IMR-90 (cell line): ENCODE measurements around the gene RNF111. TPM values are rescaled to one million over a fixed set of nuclear protein-coding genes. Genes with fewer than 3 reads are reported as not detected.

Experiments used
- ATAC-seq: fragments of 200-7000 bp; cut with Tn5 transposase; 2 replicates; pipeline ENCODE4 v1.9.1; 2020; ENCODE audit warnings: low read depth, mild to moderate bottlenecking, moderate library complexity
- BruUV-seq: library from RNA; stranded (reverse); fragments of 400-500 nt; replicated peaks from 2 replicates; lab custom pipeline; 2021; lab: Mats Ljungman, UMichigan
- CTCF ChIA-PET: fragments of 300-600 bp; formaldehyde crosslinking; extraction: SDS; loops from one replicate; lab custom pipeline; 2021; ENCODE audit warnings: antibody characterized with exemption; lab: Yijun Ruan, JAX
- POLR2A ChIA-PET: fragments of 300-600 bp; sonication (Branson Sonifier 250); formaldehyde crosslinking; loops from one replicate; lab custom pipeline; 2022; ENCODE audit warnings: antibody characterized with exemption; ENCODE audit not compliant: unreplicated experiment; lab: Charles Lee
- DNase-seq: peaks from one replicate; pipeline ENCODE4 v3.0.0; 2013
- H2AFZ ChIP-seq: replicated peaks from 2 replicates; pipeline ENCODE3; 2013; ENCODE audit warnings: low read length, mild to moderate bottlenecking; ENCODE audit not compliant: poor library complexity
- H2AK5ac ChIP-seq: 2 replicates; pipeline ENCODE4 v1.6.1; 2013; ENCODE audit warnings: low read depth, low read length, inconsistent platforms
- H2AK9ac ChIP-seq: replicated peaks from 2 replicates; pipeline ENCODE3; 2013; ENCODE audit warnings: mild to moderate bottlenecking, low read depth, low read length, moderate library complexity; ENCODE audit not compliant: poor library complexity
- H2BK120ac ChIP-seq: 2 replicates; pipeline ENCODE4 v1.6.1; 2013; ENCODE audit warnings: low read depth, low read length, inconsistent platforms
- H2BK15ac ChIP-seq: 3 replicates; pipeline ENCODE4 v1.6.1; 2013; ENCODE audit warnings: low read depth, low read length, inconsistent platforms
- H2BK20ac ChIP-seq: 2 replicates; pipeline ENCODE4 v1.6.1; 2013; ENCODE audit warnings: low read depth, mild to moderate bottlenecking, inconsistent platforms, low read length, moderate library complexity
- H2BK5ac ChIP-seq: 2 replicates; pipeline ENCODE4 v1.6.1; 2013; ENCODE audit warnings: mild to moderate bottlenecking, low read depth, low read length, inconsistent platforms; ENCODE audit not compliant: poor library complexity, severe bottlenecking
- H3K14ac ChIP-seq: replicated peaks from 2 replicates; pipeline ENCODE4 v1.6.1; 2013; ENCODE audit warnings: low read depth, low read length, inconsistent platforms
- H3K18ac ChIP-seq: 2 replicates; pipeline ENCODE4 v1.6.1; 2013; ENCODE audit warnings: low read depth, low read length, control low read depth
- H3K23ac ChIP-seq: 2 replicates; pipeline ENCODE4 v1.6.1; 2013; ENCODE audit warnings: low read depth, low read length, inconsistent platforms
- H3K27ac ChIP-seq: 2 replicates; pipeline ENCODE4 v1.5.1; 2013; ENCODE audit warnings: mild to moderate bottlenecking, control low read depth, low read length; ENCODE audit not compliant: insufficient read depth
- H3K27me3 ChIP-seq: 2 replicates; pipeline ENCODE4 v1.6.1; 2013; ENCODE audit warnings: low read length; ENCODE audit not compliant: control insufficient read depth, insufficient read depth
- H3K36me3 ChIP-seq: 2 replicates; pipeline ENCODE4 v1.6.1; 2013; ENCODE audit warnings: low read length, mixed read lengths; ENCODE audit not compliant: control insufficient read depth, insufficient read depth
- H3K4ac ChIP-seq: 2 replicates; pipeline ENCODE4 v1.6.1; 2013; ENCODE audit warnings: low read depth, low read length, inconsistent platforms
- H3K4me1 ChIP-seq: 2 replicates; pipeline ENCODE4 v1.6.1; 2013; ENCODE audit warnings: low read length, mixed read lengths; ENCODE audit not compliant: control insufficient read depth, insufficient read depth
- H3K4me2 ChIP-seq: 2 replicates; pipeline ENCODE4 v1.6.1; 2013; ENCODE audit warnings: low read depth, mild to moderate bottlenecking, control low read depth, low read length, moderate library complexity
- H3K4me3 ChIP-seq: 2 replicates; pipeline ENCODE4 v1.5.1; 2013; ENCODE audit warnings: low read depth, mild to moderate bottlenecking, control low read depth, low read length, moderate library complexity; ENCODE audit not compliant: insufficient read depth
- H3K56ac ChIP-seq: 2 replicates; pipeline ENCODE4 v1.6.1; 2013; ENCODE audit warnings: low read length, inconsistent platforms; ENCODE audit not compliant: insufficient read depth; ENCODE audit errors: extremely low read depth
- H3K79me1 ChIP-seq, 2 experiments: 2 replicates each; pipeline ENCODE4 v1.6.1; 2013; ENCODE audit warnings: low read length in 2 of 2, inconsistent platforms in 1 of 2, low read depth in 1 of 2
- H3K9ac ChIP-seq: 2 replicates; pipeline ENCODE4 v1.6.1; 2013; ENCODE audit warnings: low read depth, low read length, control low read depth
- H3K9me1 ChIP-seq: 2 replicates; pipeline ENCODE4 v1.6.1; 2013; ENCODE audit warnings: low read length, inconsistent platforms; ENCODE audit not compliant: insufficient read depth
- H3K9me3 ChIP-seq: 2 replicates; pipeline ENCODE4 v1.6.1; 2013; ENCODE audit warnings: low read length; ENCODE audit not compliant: control insufficient read depth, insufficient read depth
- H4K20me1 ChIP-seq: 2 replicates; pipeline ENCODE4 v1.6.1; 2013; ENCODE audit warnings: low read length, inconsistent platforms; ENCODE audit not compliant: insufficient read depth
- H4K5ac ChIP-seq: 2 replicates; pipeline ENCODE4 v1.6.1; 2013; ENCODE audit warnings: mild to moderate bottlenecking, low read depth, low read length, control low read depth
- H4K8ac ChIP-seq, 2 experiments: 2 replicates each; pipeline ENCODE4 v1.6.1; 2013; ENCODE audit warnings: low read depth in 2 of 2, low read length in 2 of 2, control low read depth in 1 of 2, inconsistent platforms in 1 of 2
- H4K91ac ChIP-seq: 2 replicates; pipeline ENCODE4 v1.6.1; 2013; ENCODE audit warnings: low read depth, low read length, inconsistent platforms; ENCODE audit not compliant: insufficient read depth
- CTCF ChIP-seq: conservative IDR thresholded peaks from 2 replicates; pipeline ENCODE4 v1.5.1; 2012; ENCODE audit warnings: mild to moderate bottlenecking, low read depth, low read length, improper control_type of control experiment
- ELK1 ChIP-seq: fragments of 150-350 bp; IDR thresholded peaks from 2 replicates; pipeline ENCODE4 v1.6.1; 2016; ENCODE audit warnings: low read depth, mild to moderate bottlenecking, low read length, moderate library complexity, borderline replicate concordance
- MAFK ChIP-seq: IDR thresholded peaks from 2 replicates; pipeline ENCODE4 v1.6.1; 2012; ENCODE audit warnings: low read depth, low read length, improper control_type of control experiment
- RAD21 ChIP-seq: IDR thresholded peaks from 2 replicates; pipeline ENCODE4 v1.6.1; 2012; ENCODE audit warnings: low read length, improper control_type of control experiment
- SMC3 ChIP-seq: fragments of 150-350 bp; IDR thresholded peaks from 2 replicates; pipeline ENCODE4 v1.6.1; 2016; ENCODE audit warnings: low read depth, mild to moderate bottlenecking, antibody characterized with exemption, low read length, moderate library complexity
- WGBS, 2 experiments: methylation state at CpG; one replicate each; pipeline versions ENCODE4 v1.1.5 to v1.1.7; 2013; ENCODE audit warnings: missing lambda C conversion rate in 2 of 2; ENCODE audit not compliant: insufficient read length in 1 of 2; ENCODE audit errors: extremely low coverage in 2 of 2; 5-methylcytosine and 5-hydroxymethylcytosine counted together
- dilution Hi-C: fragments of 300-500 bp; cut with HindIII; formaldehyde crosslinking; loops from one replicate; pipeline ENCODE4 v1.14.3; 2018; ENCODE audit warnings: low sequenced_read_pairs; ENCODE audit not compliant: unreplicated experiment
- in situ Hi-C: fragments of 300-500 bp; cut with MboI; formaldehyde crosslinking; loops from 3 replicates; pipeline ENCODE4 v1.14.3; 2019; ENCODE audit warnings: low sequenced_read_pairs, inconsistent platforms, mixed read lengths
- intact Hi-C: fragments of 100-400 bp; cut with micrococcal nuclease; formaldehyde crosslinking; loops from 2 replicates; pipeline ENCODE4 v1.10.0; 2022
- polyA plus RNA-seq, 3 experiments: library from polyadenylated mRNA; depleted of rRNA; stranded (reverse); fragments of >200 nt; gene quantifications; 2 replicates each; pipeline ENCODE4 v1.2.3, GENCODE V29; 2012; ENCODE audit warnings: low replicate concordance in 1 of 3
- total RNA-seq: library from RNA; depleted of rRNA; stranded (reverse); fragments of >200 nt; gene quantifications from 2 replicates; pipeline ENCODE4 v1.2.3, GENCODE V29; 2012

Gene RNF111
- total and polyA plus RNA-seq, 2 of the 4 experiments (the other 2 are of a cell fraction) = 13.5 to 20.1 TPM

GRCh38 chr15:59138243-59138642 lies 150.8 kb downstream of the RNF111 start:
- Histone ChIP-seq H4K91ac (no peak overlapping the region), H3K56ac (no peak overlapping the region), H3K27ac (no peak overlapping the region), H3K4ac (no peak overlapping the region), H2BK5ac (no peak overlapping the region), H3K18ac (no peak overlapping the region), H2BK15ac (no peak overlapping the region), H2AK5ac (no peak overlapping the region), H2AFZ (no peak overlapping the region), H2BK120ac (no peak overlapping the region), H3K9me3 (no peaks in the 10 kb centered on the region), H2AK9ac (no peak overlapping the region), H4K20me1 (no peaks in the 10 kb centered on the region; the same call in 1 of the 2 replicates), H3K4me1 (no peaks in the 10 kb centered on the region), H3K36me3 (peaks cover 36% of the 10 kb centered on the region), H3K79me1 (peaks cover 23 to 41% of the 10 kb centered on the region in 2 experiments), H3K4me2 (no peak overlapping the region), H3K9me1 (peaks cover 8% of the 10 kb centered on the region), H3K9ac (no peak overlapping the region), H3K4me3 (no peak overlapping the region), H3K23ac (no peak overlapping the region), H4K5ac (no peak overlapping the region), H3K27me3 (no peaks in the 10 kb centered on the region), H3K14ac (no peak overlapping the region), H2BK20ac (no peak overlapping the region), H4K8ac (no peak overlapping the region)
- in situ Hi-C loops (no loop called here), intact Hi-C loops (loop anchor here (1.0 kb wide), 1 partner anchor 158 kb away; no protein-coding TSS in a partner anchor), dilution Hi-C loops (no loop called here)
- peak; percentile 77 for ATAC-seq
- no TSS peak for BruUV-seq
- ChIA-PET POLR2A (no interaction called here), CTCF (interaction anchor here (0.5 kb wide), 1 partner anchor 291 kb away, joined by 5 read pairs; no protein-coding TSS in a partner anchor)
- TF ChIP-seq ELK1 (no peak), MAFK (no peak), RAD21 (peak; percentile 38), CTCF (peak; percentile 59), SMC3 (peak; percentile 52)
- DNase-seq = peak; percentile 22
- no CpG with 5 or more reads among the region's 7 CpGs for WGBS, 2 experiments
